Breast epithelium (tissue), 3 donors: ENCODE results near the gene SIGLEC11.

Source experiments
- CTCF ChIP-seq, 3 donors: fragments of 450-650 bp; IDR thresholded peaks; one replicate each; pipeline ENCODE4 v1.5.1; 2016 to 2017; ENCODE audit warnings: antibody characterized with exemption in 3 of 3, mild to moderate bottlenecking in 3 of 3, moderate library complexity in 3 of 3
- POLR2A ChIP-seq: fragments of 450-650 bp; IDR thresholded peaks from one replicate; pipeline ENCODE4 v1.6.1; 2016; ENCODE audit warnings: antibody characterized with exemption, mild to moderate bottlenecking, moderate library complexity

- TF ChIP-seq POLR2A (no peak), CTCF (IDR thresholded peaks at IDR 0.05) (no peak)
Measured at GRCh38 chr19:49916839-49917733, 43.9 kb downstream of the SIGLEC11 start.
